NCI-H82 treated with DMSO at 0.1 percent for 48 hours (cell line): ENCODE results near the gene SLC5A4.
"Not testable (repeated sequence)": the region's sequence is repeated elsewhere in the genome, so short reads cannot be mapped to it uniquely, and the experiment has no call there.

Source experiments
- DNase-seq: peaks from one replicate; lab custom pipeline; 2025; ENCODE audit not compliant: unreplicated experiment; lab: John Stamatoyannopoulos, UW

The SLC5A4 gene

DNA sequence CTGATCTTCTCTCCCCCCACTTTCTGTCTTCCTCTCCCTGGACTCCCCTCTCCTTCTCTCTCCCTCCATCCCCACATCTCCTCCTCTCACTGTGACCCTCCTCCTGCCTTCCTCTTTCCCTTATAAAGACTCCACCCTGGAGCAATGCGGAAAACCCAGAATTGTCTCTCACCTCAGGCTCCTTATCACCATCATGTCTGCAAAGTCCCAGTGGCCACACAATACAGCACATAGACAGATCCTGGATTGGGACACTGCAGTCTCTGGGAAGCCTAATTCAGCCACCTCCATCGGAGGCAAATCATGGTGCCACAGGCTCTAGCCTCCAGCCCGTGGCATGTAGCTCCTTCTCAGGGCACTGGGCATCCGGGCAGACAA, 53.0 kb downstream of the SLC5A4 start:
- DNase-seq: no peak

GRCh38 chr22:32200752-32201151, 54.4 kb downstream of the SLC5A4 start:
- no peak for DNase-seq

- no peak for DNase-seq
Measured at GRCh38 chr22:32199961-32200360, 55.2 kb downstream of the SLC5A4 start.

GRCh38 chr22:32199341-32199740, 55.8 kb downstream of the SLC5A4 start:
- DNase-seq: no peak

- not testable (repeated sequence) for DNase-seq
Measured at GRCh38 chr22:32197553-32198226, 57.5 kb downstream of the SLC5A4 start.

- DNase-seq: not testable (repeated sequence)
Measured at GRCh38 chr22:32195900-32196299, 59.2 kb downstream of the SLC5A4 start.

DNA sequence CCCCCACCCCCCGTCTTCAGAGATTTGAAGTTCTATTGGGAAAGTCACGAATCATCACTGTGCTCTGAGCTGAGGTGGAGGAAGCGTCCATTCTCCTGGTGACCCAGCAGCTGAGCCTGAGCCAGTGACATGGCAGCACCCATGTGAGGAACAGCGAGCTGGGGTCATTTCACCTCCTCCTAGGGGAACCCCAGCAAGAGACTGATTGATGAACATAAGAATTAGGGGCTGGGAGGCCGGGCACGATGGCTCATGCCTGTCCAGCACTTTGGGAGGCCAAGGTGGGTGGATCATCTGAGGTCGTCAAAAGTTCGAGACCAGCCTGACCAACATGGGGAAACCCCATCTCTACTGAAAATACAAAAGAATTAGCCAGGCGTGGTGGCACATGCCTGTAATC, 61.8 kb downstream of the SLC5A4 start:
- DNase-seq: not testable (repeated sequence)

GRCh38 chr22:32191021-32191420, 64.1 kb downstream of the SLC5A4 start:
- not testable (repeated sequence) for DNase-seq

- DNase-seq: no peak
Measured at GRCh38 chr22:32185821-32186220, 69.3 kb downstream of the SLC5A4 start.

GRCh38 chr22:32183625-32184024, 71.5 kb downstream of the SLC5A4 start:
- DNase-seq: no peak

- no peak for DNase-seq
Measured at GRCh38 chr22:32181043-32181442, 74.1 kb downstream of the SLC5A4 start.

- no peak for DNase-seq
Measured at GRCh38 chr22:32177221-32177765, 77.9 kb downstream of the SLC5A4 start.

DNA sequence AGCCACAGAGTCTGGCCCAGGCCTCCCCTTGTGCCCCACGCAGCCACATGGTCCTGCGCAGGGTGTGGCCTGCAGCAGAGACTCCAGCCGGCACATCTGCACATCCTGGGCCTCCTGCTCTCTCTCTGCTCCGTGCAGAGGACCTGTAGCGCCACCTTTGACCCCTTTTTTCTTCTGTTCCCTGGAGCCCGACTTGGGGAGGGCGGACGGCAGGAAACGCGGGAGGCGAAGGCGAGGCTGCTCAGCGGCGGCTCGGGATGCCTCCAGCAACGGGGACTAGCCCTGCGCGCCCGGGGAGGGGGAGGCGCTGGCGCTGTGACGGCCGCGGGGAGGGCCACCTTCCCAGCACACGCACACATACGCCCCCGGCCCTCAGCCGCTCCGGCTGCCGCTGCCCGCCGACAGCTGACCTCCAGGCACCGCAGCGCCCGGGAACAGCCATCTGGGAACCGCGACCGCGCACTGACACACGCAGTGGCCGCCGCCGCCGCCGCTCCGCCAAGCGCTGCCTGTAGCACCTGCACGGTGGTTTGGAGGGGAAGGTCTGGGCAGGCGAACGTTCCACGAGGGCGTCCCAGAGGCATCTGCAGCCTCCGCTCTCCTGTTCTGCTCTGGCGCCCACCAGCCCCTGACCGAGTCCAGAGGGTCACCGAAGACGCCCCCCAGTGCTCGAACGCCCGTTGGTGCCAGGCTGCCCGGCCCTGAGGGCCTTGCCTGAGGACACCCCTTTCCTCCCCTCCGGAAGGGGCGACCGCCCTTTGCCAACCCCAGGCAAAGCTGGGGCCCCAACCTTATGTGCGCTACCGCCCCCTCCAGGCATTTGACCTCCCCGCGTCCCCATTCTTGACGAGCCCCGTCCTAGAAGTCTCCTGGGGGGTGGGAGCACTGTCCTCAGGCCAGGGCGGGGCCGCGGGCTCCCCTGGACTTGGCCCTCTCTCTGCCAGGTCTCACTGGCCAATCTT, 79.2 kb downstream of the SLC5A4 start:
- no peak for DNase-seq

GRCh38 chr22:32175115-32175514, 80.0 kb downstream of the SLC5A4 start:
- no peak for DNase-seq
